IMR-90 (cell line): Measurements from ENCODE around the gene AGT.

ENCODE experiments used
- BHLHE40 ChIP-seq: fragments of 150-350 bp; IDR thresholded peaks from 2 replicates; pipeline ENCODE4 v1.6.1; 2016; ENCODE audit warnings: mild to moderate bottlenecking, low read depth, low read length
- CHD1 ChIP-seq: IDR thresholded peaks from 2 replicates; pipeline ENCODE4 v1.6.1; 2012; ENCODE audit warnings: low read depth, low read length, improper control_type of control experiment
- MAFK ChIP-seq: IDR thresholded peaks from 2 replicates; pipeline ENCODE4 v1.6.1; 2012; ENCODE audit warnings: low read depth, low read length, improper control_type of control experiment
- MXI1 ChIP-seq: IDR thresholded peaks from 2 replicates; pipeline ENCODE4 v1.6.1; 2012; ENCODE audit warnings: low read depth, mild to moderate bottlenecking, low read length, moderate library complexity, borderline replicate concordance
- NFE2L2 ChIP-seq: fragments of 150-350 bp; IDR thresholded peaks from 2 replicates; pipeline ENCODE4 v1.6.1; 2016; ENCODE audit warnings: low read depth, mild to moderate bottlenecking, low read length
- POLR2A ChIP-seq: IDR thresholded peaks from 2 replicates; pipeline ENCODE4 v1.6.1; 2012; ENCODE audit warnings: mild to moderate bottlenecking, low read depth, low read length
- RAD21 ChIP-seq: IDR thresholded peaks from 2 replicates; pipeline ENCODE4 v1.6.1; 2012; ENCODE audit warnings: low read length, improper control_type of control experiment
- RFX5 ChIP-seq: IDR thresholded peaks from 2 replicates; pipeline ENCODE4 v1.8.0; 2012; ENCODE audit warnings: low read depth, mild to moderate bottlenecking, low read length, moderate library complexity
- SMC3 ChIP-seq: fragments of 150-350 bp; IDR thresholded peaks from 2 replicates; pipeline ENCODE4 v1.6.1; 2016; ENCODE audit warnings: low read depth, mild to moderate bottlenecking, antibody characterized with exemption, low read length, moderate library complexity
- TF ChIP-seq, protein P1 (sequence below): conservative IDR thresholded peaks from 2 replicates; pipeline ENCODE4 v1.5.1; 2012; ENCODE audit warnings: mild to moderate bottlenecking, low read depth, low read length, improper control_type of control experiment
- TF ChIP-seq, protein P2 (sequence below): fragments of 150-350 bp; IDR thresholded peaks from 2 replicates; pipeline ENCODE4 v1.6.1; 2016; ENCODE audit warnings: low read depth, mild to moderate bottlenecking, low read length, moderate library complexity, borderline replicate concordance
- TF ChIP-seq, protein P3 (sequence below): fragments of 150-350 bp; IDR thresholded peaks from 2 replicates; pipeline ENCODE4 v1.6.1; 2017; ENCODE audit warnings: mild to moderate bottlenecking, antibody characterized with exemption, low read length, low read depth

DNA sequence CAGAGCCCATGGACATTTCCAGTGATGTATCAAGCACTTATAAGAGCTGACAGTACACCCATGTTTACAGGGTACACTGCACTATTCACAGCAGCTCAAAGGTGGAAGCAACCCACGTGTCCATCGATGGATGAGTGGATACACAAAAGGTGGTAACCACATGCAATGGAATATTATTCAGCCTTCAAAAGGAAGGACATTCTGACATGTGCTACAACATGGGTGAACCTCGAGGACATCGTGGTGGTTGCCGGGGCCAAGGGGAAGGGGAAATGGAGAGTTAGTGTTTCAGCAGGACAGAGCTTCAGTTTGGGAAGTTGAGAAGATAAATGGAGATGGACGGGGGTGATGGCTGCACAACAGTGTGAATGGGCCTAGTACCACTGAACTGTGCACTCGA, 9.1 kb downstream of the AGT start:
- TF ChIP-seq, protein P1, sequence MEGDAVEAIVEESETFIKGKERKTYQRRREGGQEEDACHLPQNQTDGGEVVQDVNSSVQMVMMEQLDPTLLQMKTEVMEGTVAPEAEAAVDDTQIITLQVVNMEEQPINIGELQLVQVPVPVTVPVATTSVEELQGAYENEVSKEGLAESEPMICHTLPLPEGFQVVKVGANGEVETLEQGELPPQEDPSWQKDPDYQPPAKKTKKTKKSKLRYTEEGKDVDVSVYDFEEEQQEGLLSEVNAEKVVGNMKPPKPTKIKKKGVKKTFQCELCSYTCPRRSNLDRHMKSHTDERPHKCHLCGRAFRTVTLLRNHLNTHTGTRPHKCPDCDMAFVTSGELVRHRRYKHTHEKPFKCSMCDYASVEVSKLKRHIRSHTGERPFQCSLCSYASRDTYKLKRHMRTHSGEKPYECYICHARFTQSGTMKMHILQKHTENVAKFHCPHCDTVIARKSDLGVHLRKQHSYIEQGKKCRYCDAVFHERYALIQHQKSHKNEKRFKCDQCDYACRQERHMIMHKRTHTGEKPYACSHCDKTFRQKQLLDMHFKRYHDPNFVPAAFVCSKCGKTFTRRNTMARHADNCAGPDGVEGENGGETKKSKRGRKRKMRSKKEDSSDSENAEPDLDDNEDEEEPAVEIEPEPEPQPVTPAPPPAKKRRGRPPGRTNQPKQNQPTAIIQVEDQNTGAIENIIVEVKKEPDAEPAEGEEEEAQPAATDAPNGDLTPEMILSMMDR: no peak
- TF ChIP-seq BHLHE40: no peak
- no peak for TF ChIP-seq POLR2A
- no peak for TF ChIP-seq SMC3
- TF ChIP-seq, protein P2, sequence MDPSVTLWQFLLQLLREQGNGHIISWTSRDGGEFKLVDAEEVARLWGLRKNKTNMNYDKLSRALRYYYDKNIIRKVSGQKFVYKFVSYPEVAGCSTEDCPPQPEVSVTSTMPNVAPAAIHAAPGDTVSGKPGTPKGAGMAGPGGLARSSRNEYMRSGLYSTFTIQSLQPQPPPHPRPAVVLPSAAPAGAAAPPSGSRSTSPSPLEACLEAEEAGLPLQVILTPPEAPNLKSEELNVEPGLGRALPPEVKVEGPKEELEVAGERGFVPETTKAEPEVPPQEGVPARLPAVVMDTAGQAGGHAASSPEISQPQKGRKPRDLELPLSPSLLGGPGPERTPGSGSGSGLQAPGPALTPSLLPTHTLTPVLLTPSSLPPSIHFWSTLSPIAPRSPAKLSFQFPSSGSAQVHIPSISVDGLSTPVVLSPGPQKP: no peak
- TF ChIP-seq CHD1: no peak
- TF ChIP-seq, protein P3, sequence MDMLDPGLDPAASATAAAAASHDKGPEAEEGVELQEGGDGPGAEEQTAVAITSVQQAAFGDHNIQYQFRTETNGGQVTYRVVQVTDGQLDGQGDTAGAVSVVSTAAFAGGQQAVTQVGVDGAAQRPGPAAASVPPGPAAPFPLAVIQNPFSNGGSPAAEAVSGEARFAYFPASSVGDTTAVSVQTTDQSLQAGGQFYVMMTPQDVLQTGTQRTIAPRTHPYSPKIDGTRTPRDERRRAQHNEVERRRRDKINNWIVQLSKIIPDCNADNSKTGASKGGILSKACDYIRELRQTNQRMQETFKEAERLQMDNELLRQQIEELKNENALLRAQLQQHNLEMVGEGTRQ: no peak
- no peak for TF ChIP-seq MXI1
- no peak for TF ChIP-seq RAD21
- no peak for TF ChIP-seq NFE2L2
- TF ChIP-seq RFX5: no peak
- no peak for TF ChIP-seq MAFK
